ENCODE results near the gene POLE2.

Gene POLE2

DNA sequence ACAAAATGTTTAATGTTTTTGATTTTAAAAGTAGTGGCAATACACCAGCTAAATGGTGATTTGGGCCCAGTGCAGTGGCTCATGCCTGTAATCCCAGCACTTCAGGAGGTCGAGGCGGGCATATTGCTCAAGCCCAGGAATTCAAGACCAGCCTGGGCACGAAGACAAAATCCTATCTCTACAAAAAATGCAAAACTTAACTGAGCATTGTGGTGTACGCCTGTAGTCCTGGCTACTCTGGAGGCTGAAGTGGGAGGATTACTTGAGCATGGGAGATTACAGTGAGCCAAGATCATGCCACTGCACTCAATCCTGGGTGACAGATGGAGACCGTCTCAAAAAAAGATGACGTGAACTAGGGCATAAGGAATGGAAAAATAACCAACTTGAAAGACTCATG is 72.2 kb downstream of the POLE2 start:
- no peak for FAIRE-seq

DNA sequence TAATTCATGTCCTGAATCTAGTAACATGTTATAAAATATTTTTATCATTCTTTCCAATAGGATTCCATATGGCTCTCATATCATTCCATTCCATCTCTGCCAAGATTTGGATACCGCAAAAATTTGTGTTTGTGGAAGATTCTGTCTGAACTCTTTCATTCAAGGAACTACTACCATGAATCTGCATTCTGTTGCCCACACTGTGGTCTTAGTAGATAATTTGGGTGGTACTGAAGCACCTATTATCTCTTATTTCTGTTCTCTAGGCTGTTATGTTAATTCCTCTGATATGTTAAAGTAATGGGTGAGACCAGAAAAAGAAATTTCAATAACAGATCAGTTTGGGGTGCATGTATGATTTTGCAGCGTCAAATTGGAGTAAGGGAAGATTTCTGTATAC is 73.8 kb downstream of the POLE2 start:
- no peak for FAIRE-seq

DNA sequence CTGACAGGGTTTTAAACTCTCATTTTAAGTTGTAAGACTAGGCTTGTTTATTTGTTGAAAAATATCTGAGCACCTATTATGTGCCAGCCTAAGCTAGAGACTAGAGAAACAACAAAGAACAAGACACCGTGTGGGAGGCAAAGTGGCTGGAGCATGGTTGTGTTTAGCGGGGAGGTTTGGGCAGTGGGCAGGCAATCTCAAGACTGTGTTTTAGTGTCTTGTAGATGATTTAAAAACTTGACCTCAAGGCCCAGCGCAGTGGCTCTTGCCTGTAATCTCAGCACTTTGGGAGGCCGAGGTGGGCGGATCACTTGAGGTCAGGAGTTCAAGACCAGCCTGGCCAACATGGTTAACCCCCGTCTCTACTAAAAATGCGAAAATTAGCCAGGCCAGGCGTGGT is 75.3 kb downstream of the POLE2 start:
- FAIRE-seq: no peak

DNA sequence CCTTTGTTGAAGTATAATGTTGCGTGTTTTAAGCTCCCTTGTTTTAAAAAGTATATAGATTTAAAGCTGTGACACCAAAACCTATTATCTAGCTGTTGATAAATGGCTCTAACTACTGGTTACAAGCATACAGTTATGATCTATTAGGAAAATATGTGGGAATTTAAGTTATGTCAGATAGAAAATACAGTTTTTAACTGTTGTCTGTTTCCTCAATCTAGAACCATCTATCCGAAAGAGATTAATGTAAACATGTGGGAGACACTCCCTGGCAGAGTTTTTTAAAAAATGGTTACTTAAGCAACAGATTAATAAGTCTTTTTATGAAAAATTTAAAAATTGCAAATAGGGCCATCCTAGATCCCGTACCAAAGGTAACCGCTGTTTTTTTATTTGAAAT is 75.8 kb downstream of the POLE2 start:
- no peak for FAIRE-seq

DNA sequence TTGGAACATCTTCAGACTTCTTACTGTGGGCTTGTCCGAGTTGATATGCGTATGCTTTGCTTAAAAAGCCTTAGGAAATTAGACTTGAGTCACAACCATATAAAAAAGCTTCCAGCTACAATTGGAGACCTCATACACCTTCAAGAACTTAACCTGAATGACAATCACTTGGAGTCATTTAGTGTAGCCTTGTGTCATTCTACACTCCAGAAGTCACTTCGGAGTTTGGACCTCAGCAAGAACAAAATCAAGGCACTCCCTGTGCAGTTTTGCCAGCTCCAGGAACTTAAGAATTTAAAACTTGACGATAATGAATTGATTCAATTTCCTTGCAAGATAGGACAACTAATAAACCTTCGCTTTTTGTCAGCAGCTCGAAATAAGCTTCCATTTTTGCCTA is 80.4 kb downstream of the POLE2 start:
- no peak for FAIRE-seq

DNA sequence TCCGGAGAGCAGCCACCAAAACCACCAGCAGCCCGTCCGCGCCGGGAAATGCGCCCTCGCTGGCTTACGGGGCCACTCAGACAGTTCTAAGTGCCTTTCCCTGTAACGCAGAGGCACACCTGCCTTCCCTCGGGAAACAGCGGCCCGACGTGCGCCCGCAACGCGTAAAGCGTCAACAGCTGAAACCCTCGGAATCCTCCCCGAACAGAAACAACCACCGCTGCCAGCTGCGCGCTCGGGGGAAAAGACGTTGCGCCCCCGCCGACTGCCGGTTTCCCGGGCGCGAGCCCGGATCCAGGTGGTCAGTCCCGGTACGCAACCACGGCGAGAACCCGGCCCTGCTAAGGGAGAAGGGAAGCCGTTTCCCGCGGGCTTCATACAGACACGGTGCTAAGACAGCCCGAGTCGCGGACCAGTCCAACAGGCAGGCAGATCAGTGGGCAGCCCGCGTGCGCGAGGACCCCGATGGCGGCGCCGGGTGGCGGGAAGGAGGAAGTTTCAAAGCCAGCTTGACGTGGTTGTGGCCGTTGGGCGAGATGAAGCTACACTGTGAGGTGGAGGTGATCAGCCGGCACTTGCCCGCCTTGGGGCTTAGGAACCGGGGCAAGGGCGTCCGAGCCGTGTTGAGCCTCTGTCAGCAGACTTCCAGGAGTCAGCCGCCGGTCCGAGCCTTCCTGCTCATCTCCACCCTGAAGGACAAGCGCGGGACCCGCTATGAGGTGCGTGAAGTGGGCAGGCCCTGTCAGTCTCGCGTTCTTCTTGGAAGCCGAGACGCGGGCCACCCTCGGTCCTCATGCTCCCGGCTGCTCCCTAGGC is 89.3 kb downstream of the POLE2 start, which contains the start of gene LRR1:
LRR1 (plus strand) TSS at position 456 of the 816 bp plus-strand sequence; CDS start at position 537, 81 bp downstream.
- FAIRE-seq: no peak

DNA sequence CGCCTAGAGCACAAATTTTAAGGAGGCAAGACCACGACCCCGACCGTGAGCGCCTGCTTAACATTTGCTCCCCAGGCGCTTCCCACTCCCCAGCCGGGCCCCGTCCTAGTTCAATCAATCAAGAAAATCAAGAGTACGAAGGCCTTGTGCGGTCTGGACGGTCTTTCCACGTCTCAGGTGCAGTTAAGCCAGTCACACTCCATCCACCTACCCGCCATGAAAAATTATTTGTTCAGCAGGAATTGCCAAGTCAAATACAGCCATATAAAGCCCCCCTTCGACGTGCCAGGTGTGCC is 89.9 kb downstream of the POLE2 start:
- no peak for FAIRE-seq

DNA sequence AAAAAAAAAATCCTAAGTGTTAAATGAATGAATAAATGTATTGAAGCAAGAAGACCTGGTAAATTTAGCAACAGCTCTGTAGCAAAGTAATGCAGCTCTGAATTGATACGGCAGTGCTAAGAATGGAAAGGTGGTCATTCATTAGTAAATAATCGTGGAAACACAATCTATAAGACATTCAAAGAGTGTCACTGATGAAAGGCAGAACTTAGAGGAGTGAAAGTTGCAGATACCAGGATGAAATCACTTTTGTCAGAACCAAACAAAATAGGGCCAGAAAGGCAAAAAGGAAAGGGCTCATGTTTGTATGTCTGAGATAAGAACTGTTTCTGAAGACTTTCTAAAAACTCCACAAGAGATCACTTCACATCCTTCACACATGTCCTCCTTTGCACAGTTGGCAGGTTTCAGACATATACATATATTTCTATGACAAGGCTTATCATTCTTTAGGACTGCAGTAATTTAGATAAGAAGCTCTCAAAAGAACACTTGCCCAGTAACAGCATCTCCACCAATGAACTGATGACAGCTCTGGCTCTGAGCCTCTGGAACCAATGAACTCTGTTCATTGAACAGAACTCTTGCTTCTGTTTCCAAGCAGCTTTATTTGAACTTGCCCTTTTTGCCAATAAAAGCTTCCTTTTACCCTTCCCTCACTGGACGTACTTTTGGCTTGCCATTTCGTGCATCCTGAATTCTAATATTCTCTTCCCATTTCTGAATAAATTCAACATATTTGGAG is 93.5 kb downstream of the POLE2 start:
- no peak for FAIRE-seq

All from TTC549 (cell line).